ENCODE data around the gene AGRN.

AGRN gene

GRCh38 chr1:991895-992294 lies 28.0 kb upstream of the AGRN start:
- ATAC-seq: no peak
- TF ChIP-seq BACH2 (CRISPR knock-in tag; IDR thresholded peaks at IDR 0.05; ENCODE audit: borderline replicate concordance): no peak
- TF ChIP-seq, protein P1, sequence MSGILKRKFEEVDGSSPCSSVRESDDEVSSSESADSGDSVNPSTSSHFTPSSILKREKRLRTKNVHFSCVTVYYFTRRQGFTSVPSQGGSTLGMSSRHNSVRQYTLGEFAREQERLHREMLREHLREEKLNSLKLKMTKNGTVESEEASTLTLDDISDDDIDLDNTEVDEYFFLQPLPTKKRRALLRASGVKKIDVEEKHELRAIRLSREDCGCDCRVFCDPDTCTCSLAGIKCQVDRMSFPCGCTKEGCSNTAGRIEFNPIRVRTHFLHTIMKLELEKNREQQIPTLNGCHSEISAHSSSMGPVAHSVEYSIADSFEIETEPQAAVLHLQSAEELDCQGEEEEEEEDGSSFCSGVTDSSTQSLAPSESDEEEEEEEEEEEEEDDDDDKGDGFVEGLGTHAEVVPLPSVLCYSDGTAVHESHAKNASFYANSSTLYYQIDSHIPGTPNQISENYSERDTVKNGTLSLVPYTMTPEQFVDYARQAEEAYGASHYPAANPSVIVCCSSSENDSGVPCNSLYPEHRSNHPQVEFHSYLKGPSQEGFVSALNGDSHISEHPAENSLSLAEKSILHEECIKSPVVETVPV (CRISPR knock-in tag; IDR thresholded peaks at IDR 0.05): no peak
- TF ChIP-seq, protein P2, sequence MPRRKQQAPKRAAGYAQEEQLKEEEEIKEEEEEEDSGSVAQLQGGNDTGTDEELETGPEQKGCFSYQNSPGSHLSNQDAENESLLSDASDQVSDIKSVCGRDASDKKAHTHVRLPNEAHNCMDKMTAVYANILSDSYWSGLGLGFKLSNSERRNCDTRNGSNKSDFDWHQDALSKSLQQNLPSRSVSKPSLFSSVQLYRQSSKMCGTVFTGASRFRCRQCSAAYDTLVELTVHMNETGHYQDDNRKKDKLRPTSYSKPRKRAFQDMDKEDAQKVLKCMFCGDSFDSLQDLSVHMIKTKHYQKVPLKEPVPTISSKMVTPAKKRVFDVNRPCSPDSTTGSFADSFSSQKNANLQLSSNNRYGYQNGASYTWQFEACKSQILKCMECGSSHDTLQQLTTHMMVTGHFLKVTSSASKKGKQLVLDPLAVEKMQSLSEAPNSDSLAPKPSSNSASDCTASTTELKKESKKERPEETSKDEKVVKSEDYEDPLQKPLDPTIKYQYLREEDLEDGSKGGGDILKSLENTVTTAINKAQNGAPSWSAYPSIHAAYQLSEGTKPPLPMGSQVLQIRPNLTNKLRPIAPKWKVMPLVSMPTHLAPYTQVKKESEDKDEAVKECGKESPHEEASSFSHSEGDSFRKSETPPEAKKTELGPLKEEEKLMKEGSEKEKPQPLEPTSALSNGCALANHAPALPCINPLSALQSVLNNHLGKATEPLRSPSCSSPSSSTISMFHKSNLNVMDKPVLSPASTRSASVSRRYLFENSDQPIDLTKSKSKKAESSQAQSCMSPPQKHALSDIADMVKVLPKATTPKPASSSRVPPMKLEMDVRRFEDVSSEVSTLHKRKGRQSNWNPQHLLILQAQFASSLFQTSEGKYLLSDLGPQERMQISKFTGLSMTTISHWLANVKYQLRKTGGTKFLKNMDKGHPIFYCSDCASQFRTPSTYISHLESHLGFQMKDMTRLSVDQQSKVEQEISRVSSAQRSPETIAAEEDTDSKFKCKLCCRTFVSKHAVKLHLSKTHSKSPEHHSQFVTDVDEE (CRISPR knock-in tag; IDR thresholded peaks at IDR 0.05): no peak
- TF ChIP-seq ZFP3 (CRISPR knock-in tag; IDR thresholded peaks at IDR 0.05): no peak
- no peak for TF ChIP-seq ZFP30 (CRISPR knock-in tag; IDR thresholded peaks at IDR 0.05)
- no peak for TF ChIP-seq ARNTL (CRISPR knock-in tag; IDR thresholded peaks at IDR 0.05; ENCODE audit: borderline replicate concordance, low read depth)
- TF ChIP-seq ESRRG (CRISPR knock-in tag; IDR thresholded peaks at IDR 0.05): no peak
- TF ChIP-seq ZNF565 (CRISPR knock-in tag; conservative IDR thresholded peaks at IDR 0.05; ENCODE audit: low read depth): no peak
- no peak for TF ChIP-seq TOX (CRISPR knock-in tag; IDR thresholded peaks at IDR 0.05; ENCODE audit: borderline replicate concordance)
- no peak for TF ChIP-seq SNAI2 (CRISPR knock-in tag; IDR thresholded peaks at IDR 0.05)
- TF ChIP-seq, protein P3, sequence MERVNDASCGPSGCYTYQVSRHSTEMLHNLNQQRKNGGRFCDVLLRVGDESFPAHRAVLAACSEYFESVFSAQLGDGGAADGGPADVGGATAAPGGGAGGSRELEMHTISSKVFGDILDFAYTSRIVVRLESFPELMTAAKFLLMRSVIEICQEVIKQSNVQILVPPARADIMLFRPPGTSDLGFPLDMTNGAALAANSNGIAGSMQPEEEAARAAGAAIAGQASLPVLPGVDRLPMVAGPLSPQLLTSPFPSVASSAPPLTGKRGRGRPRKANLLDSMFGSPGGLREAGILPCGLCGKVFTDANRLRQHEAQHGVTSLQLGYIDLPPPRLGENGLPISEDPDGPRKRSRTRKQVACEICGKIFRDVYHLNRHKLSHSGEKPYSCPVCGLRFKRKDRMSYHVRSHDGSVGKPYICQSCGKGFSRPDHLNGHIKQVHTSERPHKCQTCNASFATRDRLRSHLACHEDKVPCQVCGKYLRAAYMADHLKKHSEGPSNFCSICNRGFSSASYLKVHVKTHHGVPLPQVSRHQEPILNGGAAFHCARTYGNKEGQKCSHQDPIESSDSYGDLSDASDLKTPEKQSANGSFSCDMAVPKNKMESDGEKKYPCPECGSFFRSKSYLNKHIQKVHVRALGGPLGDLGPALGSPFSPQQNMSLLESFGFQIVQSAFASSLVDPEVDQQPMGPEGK (CRISPR knock-in tag; IDR thresholded peaks at IDR 0.05; ENCODE audit: borderline replicate concordance): no peak
- no peak for TF ChIP-seq TCF4 (CRISPR knock-in tag; IDR thresholded peaks at IDR 0.05; ENCODE audit: borderline replicate concordance)
- TF ChIP-seq OSR1 (CRISPR knock-in tag; IDR thresholded peaks at IDR 0.05): no peak
- TF ChIP-seq ZC3H10 (CRISPR knock-in tag; IDR thresholded peaks at IDR 0.05): no peak
- no peak for TF ChIP-seq RARB (CRISPR knock-in tag; IDR thresholded peaks at IDR 0.05)
- no peak for TF ChIP-seq POU6F1 (CRISPR knock-in tag; IDR thresholded peaks at IDR 0.05; ENCODE audit: borderline replicate concordance, low read depth)
- TF ChIP-seq ZNF8 (CRISPR knock-in tag; IDR thresholded peaks at IDR 0.05): no peak
- no peak for TF ChIP-seq ZNF70 (CRISPR knock-in tag; IDR thresholded peaks at IDR 0.05)

DNA sequence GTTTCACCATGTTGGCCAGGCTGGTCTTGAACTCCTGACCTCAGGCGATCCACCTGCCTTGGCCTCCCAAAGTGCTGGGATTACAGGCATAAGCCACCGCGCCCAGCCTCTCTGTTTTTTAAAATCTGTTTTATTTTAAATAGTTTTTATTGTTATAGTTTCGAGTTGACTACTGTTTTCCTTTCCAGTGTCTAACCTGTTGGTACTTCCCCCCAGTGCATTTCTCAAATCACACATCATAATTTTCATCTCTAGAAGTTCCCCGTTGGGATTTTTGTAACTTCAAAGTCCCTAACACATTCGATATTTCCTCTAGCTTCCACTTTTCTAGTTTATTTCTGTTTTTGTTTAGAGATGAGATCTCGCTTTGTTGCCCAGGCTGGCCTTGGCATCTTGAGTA lies 27.6 kb upstream of the AGRN start:
- no peak for ATAC-seq
- TF ChIP-seq ZNF565 (CRISPR knock-in tag; conservative IDR thresholded peaks at IDR 0.05; ENCODE audit: low read depth): no peak
- no peak for TF ChIP-seq PPARA (CRISPR knock-in tag; IDR thresholded peaks at IDR 0.05; ENCODE audit: borderline replicate concordance)
- TF ChIP-seq ESRRG (CRISPR knock-in tag; IDR thresholded peaks at IDR 0.05): no peak
- TF ChIP-seq OSR1 (CRISPR knock-in tag; IDR thresholded peaks at IDR 0.05): no peak
- no peak for TF ChIP-seq ZC3H10 (CRISPR knock-in tag; IDR thresholded peaks at IDR 0.05)
- no peak for TF ChIP-seq RARB (CRISPR knock-in tag; IDR thresholded peaks at IDR 0.05)
- TF ChIP-seq, protein P3 (CRISPR knock-in tag; IDR thresholded peaks at IDR 0.05; ENCODE audit: borderline replicate concordance): no peak
- TF ChIP-seq ZNF70 (CRISPR knock-in tag; IDR thresholded peaks at IDR 0.05): no peak
- TF ChIP-seq ARNTL (CRISPR knock-in tag; IDR thresholded peaks at IDR 0.05; ENCODE audit: borderline replicate concordance, low read depth): no peak

DNA sequence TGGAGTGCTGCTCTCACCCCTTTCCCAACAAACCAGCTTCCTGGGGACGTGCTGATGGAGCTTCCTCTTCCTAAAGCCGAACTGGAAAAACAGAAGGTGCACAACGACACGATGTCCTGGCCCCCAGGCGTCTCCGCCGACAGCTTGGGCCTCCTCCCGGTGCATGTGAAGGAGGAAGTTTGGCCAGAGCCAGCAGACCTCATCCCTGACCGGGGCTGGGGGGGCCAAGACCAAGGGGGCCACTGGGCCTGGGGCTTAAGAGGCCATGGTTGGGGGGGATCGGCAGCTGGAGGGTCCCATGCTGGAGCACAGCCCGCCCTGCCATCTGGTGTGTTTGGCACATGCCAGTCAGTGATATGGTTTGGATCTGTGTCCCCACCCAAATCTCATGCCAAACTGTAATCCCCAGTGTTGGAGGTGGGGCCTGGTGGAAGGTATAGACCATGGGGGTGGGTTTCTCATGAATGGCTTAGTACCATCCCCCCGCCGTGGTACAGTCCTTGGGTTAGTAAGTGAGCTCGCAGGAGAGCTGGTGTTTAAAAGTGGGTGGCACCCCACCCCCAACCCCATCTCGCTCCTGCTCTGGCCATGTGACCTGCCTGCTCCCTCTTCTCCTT lies 26.4 kb upstream of the AGRN start:
- no peak for ATAC-seq
- TF ChIP-seq, protein P2 (CRISPR knock-in tag; IDR thresholded peaks at IDR 0.05): no peak
- TF ChIP-seq ZC3H10 (CRISPR knock-in tag; IDR thresholded peaks at IDR 0.05) (no peak), ZNF70 (CRISPR knock-in tag; IDR thresholded peaks at IDR 0.05) (no peak), GLIS3 (CRISPR knock-in tag; IDR thresholded peaks at IDR 0.05) (no peak), BACH2 (CRISPR knock-in tag; IDR thresholded peaks at IDR 0.05; ENCODE audit: borderline replicate concordance) (no peak), ISL1 (CRISPR knock-in tag; IDR thresholded peaks at IDR 0.05) (no peak), PPARA (CRISPR knock-in tag; IDR thresholded peaks at IDR 0.05; ENCODE audit: borderline replicate concordance) (no peak)
- TF ChIP-seq, protein P1 (CRISPR knock-in tag; IDR thresholded peaks at IDR 0.05): no peak

Measured in SK-N-SH treated with all-trans-retinoic acid at 6 μM for 48 hours (cell line).